Measurements from ENCODE around the gene PTGES2.

DNA sequence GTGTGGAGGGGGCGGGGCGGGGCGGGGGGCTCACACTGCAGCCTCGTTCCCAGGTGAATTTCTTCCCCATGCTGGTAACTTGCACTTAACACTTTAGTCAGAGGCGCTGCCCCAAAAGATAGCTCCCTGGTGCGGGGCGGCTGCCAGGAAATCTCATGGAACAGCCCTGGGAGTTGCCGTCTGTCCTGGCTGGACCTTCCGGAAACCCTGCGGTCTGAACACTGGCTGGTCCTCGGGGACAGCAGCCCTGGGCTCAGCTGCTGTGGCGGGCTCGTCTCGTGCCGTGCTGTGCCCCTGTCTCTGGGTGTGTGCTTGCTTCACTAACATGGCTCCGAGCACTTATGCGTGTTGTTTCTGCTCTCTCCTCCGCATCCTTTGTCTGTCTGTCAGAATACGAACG, 25.8 kb downstream of the PTGES2 start:
- no peak for TF ChIP-seq POLR2A (IDR thresholded peaks at IDR 0.05)
- TF ChIP-seq, protein P1, sequence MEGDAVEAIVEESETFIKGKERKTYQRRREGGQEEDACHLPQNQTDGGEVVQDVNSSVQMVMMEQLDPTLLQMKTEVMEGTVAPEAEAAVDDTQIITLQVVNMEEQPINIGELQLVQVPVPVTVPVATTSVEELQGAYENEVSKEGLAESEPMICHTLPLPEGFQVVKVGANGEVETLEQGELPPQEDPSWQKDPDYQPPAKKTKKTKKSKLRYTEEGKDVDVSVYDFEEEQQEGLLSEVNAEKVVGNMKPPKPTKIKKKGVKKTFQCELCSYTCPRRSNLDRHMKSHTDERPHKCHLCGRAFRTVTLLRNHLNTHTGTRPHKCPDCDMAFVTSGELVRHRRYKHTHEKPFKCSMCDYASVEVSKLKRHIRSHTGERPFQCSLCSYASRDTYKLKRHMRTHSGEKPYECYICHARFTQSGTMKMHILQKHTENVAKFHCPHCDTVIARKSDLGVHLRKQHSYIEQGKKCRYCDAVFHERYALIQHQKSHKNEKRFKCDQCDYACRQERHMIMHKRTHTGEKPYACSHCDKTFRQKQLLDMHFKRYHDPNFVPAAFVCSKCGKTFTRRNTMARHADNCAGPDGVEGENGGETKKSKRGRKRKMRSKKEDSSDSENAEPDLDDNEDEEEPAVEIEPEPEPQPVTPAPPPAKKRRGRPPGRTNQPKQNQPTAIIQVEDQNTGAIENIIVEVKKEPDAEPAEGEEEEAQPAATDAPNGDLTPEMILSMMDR (IDR thresholded peaks at IDR 0.05), result no peak
